GM21619 (cell line): Measurements from ENCODE around the gene NRBF2.
"Not testable (repeated sequence)": the region's sequence is repeated elsewhere in the genome, so short reads cannot be mapped to it uniquely, and the experiment has no call there.

Experiments used
- ATAC-seq: cut with Tn5 transposase; IDR thresholded peaks from one replicate; pipeline ENCODE4 v1.9.1; 2021; ENCODE audit not compliant: unreplicated experiment

The NRBF2 gene

DNA sequence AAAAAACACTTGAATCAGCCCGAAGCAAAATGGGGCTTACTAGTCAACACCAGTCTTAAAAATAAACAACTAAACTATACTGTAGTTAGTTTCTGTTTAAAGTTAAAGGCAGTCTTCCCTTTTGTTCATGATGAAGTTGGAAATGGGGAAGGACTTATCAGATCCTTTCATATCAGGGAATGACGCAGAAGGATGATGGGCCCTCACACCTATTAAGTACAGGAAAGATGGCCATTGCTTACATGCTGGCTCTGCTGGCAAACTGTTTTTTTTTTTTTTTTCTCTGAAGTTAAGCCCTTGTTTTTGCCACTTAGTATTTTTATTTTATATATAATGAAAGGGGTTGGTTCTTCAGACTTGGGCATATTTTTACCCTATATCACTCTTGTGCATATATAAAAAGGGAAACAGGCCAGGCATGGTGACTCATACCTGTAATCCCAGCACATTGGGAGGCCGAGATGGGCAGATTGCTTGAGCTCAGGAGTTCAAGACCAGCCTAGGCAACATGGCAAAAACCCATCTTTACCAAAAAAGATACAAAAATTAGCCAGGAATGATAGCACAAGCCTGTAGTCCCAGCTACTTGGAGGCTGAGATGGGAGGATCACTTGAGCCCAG, 16.6 kb upstream of the NRBF2 start:
- no peak for ATAC-seq

DNA sequence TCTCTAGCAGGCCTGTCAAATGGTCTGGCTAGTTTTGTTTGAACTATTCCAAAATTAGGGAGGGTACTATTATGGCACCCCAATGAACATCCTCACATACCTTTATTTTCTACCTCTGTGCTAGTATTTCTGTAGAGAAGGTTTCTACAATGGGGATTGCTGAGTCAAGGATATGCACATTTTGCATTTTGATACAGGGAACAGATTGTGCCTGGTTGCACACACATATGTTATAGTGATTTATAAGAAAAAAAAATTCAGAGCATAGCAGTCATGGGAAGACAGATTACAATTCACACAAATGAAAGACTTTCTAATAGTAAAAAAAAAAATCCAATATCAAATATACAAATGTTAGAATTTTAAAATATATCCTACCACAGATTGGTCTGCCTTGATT, 14.1 kb upstream of the NRBF2 start:
- no peak for ATAC-seq

DNA sequence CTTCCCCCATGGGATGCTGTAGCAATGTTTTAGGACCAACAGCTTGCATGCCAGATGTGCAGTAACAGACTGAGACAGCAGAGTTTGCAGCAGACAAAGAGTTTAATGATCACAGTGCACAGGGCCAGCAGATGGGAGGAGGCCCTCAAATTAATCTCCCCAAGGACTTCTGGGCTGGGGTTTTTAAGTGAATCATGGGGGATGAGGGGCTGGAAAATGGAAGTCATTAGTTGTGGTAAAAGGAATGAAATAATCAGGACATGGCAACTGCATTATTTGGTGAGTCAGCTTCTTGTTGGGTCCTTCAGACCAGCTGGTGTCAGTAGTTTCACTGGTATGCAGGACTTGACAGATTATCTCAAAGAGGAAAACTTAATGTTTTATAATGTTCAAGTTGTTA, 12.6 kb upstream of the NRBF2 start:
- no peak for ATAC-seq

DNA sequence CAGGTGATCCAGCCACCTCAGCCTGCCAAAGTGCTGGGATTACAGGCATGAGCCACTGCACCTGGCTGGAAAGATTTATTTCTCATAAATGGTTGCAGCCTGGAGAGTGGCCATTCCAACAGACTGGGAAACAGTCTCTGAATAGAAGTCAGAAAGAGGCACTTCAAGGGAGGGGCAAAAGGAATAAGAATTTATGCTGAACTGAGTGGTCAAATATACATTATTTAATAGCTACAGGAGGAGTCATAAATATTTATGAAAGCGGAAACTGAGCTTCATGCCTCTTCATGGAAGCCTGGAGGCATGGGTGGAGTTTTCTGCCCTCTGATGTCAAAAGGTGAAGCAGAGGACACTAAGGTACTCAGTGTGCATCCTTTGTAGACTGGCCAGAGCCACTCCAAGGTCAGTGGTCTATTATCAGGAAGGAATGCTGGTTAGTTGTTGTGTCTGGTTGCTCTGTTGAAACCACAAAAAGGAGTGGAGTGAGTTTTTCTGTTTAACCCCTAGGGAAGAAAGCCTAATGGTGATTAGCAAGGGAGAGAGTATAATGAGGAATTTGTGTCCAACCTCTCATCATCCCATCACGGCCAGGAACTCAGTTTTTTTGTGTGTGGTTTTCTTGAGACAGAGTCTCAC, 9.3 kb upstream of the NRBF2 start:
- no peak for ATAC-seq

DNA sequence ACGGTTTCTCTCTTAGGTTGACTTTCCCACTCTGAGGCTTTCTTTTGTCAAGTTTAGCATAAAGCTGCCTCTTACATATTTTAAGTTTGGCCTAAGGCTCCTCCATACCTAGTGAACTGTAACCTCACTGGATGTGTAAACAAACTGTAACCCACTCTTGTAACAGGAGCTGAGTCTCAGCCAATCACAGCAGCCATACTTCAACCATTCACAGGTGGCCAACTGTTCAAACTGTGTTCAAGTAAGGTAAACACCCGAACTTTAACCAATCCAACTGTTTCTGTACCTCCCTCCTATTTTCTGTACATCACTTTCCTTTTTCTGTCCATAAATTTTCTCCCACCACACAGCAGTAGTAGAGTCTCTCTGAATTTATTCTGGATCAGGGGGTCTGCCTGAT, 7.7 kb upstream of the NRBF2 start:
- no peak for ATAC-seq

DNA sequence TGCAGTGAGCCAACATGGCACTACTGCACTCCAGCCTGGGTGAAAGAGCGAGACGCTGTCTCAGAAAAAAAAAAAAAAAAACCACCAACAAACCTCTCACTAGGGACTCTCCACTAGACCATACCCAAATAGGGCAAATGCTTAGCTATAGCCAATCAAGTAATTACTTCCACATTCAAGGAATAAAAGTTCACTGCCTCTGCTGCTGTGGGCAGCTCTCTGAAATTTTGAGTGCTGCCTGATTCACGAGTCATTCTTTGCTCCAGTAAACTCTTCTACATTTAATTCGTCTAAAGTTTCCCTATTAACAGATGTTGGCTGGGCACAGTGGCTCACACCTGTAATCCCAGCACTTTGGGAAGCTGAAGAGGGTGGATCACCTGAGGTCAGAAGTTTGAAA, 4.7 kb upstream of the NRBF2 start:
- ATAC-seq: no peak

DNA sequence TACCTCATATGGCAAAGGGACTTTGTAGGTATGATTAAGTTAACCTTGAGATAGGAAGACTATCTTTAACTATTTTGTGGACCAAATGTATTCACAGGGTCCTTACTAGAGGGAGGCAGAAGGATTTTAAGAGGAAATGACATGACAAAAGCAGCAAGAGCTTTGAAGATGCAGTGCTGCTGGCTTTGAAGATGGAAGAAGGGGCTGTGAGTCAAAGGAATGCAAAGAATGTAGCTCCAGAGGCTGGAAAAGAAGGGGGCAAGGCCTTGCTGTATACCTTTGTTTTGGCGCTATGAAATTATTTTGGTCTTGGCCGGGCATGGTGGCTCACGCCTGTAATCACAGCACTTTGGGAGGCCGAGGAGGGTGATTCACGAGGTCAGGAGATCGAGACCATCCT, 3.2 kb upstream of the NRBF2 start:
- no peak for ATAC-seq

DNA sequence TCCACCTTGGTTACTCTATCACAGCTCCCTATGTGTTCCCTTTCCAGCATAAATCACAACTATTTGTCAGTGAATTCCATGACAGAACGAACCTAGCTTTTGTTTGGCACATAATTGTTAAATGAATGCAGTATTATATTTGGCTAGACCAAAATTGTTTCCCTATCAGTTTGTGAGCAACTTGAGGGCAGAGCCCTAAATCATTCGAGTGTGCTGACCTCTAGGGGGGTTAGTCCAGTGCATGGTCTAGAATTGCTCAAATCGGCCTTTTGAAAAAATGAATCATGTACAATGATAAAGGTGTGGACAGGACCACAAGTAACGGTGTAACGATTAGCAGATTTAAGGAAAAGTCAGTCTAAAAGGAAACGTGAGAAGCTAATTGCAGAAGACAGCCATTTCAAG, 475 bp upstream of the NRBF2 start:
- ATAC-seq: no peak

DNA sequence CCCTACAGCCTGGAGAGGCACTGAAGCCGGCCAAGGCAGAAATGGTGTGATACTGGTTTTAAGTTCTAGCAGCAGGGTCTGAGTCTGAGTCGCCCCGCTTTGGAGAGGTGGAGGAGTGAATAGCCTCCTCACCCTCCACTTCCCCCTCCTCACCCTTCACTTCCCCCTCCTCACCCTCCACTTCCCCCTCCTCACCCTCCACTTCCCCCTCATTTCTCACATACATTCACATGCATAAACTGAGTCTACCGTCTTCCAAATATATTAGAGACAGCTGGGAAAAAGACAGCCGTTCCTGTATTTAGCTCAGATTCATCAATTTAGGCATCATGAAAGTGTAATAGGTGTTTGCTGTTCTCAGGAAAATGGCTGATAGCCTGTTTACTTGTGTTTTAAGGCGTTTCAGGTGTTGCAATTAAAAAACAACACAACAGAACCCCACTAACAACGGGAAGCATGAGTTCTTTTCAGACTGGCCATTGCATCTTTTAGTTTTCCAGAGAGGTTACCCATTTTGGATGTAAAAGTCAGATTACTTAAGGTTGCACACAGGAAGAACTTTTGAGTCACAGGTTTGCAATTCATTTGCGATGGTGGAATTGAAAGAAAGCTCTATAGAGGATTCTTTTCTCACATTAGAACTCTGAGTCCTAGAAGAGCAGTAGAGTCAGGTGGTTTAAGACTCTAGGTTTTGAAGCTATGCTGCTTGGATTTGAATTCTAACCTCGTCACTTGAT, 861 bp downstream of the NRBF2 start:
- no peak for ATAC-seq

DNA sequence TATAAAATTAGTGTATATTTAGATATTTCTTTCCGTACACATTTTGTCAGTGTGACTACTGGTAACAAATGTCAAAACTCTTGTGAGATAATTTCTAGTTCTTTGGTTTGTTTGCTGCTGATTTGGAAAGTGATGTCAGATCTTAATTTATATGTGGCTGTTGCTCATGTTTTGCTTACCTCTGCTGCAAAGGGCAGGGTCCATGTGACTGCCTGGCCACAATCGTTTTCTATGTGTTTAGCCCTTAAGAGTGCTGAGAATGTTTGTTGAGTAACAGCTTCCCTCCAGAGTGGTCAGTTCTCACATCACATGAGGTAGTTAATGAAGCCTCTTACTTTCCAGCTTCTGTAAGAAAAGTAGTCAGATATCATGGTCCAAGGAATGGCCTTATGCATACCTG, 4.2 kb downstream of the NRBF2 start:
- no peak for ATAC-seq

DNA sequence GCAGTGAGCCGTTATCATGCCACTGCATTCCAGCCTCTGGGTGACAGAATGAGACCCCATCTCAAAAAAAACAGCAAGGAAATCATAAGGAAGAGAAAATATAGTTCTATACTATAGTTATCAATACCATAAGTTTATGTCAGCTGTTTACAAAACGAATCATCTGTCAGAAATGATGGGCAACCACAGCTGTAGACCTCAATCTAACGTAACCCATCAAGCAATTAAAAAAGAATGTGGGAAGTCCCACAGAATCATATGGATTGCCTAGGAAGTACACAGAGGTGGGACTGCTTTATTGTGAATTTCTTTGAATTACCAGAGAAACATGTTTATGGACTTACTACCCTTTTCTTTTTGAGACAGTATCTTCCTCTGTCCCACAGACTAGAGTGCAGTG, 6.9 kb downstream of the NRBF2 start:
- no peak for ATAC-seq

DNA sequence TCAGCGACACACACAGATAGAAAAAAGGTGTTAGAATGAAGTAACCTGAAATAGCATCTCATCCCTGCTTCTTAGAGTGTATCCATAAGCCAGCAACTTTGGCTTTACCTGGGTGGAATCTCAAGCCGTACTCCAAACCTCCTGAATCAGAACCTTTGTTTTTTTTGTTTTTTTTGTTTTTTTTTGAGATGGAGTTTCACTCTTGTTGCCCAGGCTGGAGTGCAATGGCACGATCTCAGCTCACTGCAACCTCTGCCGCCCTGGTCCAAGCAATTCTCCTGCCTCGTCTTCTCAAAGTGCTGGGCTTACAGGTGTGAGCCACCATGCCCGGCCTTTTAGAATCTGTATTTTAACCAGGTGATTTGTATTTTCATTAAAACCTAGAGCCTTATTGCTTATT, 9.0 kb downstream of the NRBF2 start:
- no peak for ATAC-seq

DNA sequence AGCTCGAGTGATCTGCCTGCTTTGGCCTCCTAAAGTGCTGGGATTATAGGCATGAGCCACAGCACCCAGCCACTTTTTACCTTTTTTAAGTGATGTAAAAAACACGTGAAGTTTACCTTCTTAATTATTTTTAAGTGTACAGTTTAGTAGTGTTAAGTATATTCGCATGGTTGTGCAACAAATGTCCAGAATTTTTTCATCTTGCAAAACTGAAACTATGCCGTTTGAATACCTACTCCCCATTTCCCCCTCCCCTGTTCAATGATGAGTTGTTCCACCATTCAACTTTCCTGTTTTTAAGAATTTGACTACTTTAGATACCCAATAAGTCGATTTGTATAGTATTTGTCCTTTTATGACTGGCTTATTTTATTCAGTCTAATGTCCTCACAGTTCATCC, 10.9 kb downstream of the NRBF2 start:
- ATAC-seq: no peak

DNA sequence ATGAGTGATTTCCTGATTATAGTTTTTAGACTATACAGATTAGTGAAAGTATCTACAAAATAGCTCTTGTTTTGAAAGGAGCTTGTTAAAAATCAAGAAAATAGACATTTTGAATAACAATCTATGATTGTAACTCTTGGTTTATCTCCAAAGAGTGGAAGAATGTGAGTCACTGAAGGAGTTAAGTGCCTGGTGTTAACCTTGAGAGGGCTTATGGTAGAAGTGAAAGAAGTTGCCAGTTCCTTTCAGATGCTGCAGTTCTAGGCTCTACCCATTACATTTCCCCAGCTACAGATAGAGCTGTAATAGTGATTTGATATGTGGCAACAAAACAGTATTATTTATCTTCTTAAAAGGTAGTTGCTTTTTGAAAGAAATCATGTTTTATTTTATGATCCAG, 12.7 kb downstream of the NRBF2 start:
- no peak for ATAC-seq

DNA sequence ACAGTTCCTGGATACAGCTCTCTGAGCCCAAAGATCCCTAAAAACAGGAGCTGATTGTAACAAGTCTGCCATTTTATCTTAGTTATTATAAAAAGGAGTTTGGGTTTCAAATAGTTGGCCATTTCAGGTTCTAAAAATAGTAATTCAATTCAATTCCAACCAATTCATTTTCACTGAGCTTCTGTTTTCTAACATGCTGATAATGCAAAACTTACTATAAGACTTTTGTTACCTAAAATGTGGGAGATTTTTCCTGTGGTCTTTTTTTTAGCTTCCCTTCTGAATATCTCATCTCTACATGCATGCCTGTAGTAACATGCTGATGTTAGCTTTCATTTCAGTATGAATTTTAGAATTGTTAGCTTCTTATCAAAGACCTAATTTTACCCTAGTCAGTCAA, 13.4 kb downstream of the NRBF2 start:
- no peak for ATAC-seq

DNA sequence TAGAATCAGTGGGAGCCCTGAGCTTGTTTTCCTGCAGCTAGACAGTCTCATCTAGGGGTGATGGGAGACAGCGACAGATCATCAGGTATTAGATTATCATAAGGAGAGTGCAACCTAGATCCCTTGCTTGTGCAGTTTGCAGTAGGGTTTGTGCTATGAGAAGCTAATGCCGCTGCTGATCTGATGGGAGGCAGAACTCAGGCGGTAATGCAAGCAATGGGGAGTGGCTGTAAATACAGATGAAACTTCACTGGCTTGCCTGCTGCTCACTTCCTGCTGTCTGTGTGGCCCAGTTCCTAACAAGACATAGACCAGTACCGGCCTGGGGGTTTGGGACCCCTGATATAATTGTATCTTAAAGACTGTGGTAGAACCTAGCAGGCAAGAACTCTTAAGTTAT, 17.6 kb downstream of the NRBF2 start:
- ATAC-seq: no peak

DNA sequence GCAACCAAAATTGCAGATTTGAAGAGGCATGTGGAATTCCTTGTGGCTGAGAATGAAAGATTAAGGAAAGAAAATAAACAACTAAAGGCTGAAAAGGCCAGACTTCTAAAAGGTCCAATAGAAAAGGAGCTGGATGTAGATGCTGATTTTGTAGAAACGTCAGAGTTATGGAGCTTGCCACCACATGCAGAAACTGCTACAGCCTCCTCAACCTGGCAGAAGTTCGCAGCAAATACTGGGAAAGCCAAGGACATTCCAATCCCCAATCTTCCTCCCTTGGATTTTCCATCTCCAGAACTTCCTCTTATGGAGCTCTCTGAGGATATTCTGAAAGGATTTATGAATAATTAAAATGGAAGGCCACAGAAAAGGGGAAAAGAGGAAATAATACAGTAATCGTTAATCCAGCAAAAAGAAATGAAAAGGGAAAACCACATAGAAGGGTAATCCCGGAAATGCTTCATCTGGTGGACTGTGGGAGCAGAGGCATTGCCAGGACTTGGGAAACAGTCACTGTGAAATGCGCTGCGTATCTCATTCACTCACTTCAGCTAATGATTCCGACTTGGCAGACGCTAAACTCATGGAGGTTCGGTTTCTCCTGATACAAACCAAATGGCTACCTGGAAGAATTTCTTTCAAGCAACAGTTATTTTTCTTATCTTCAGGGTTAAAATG, 20.9 kb downstream of the NRBF2 start:
- not testable (repeated sequence) for ATAC-seq

DNA sequence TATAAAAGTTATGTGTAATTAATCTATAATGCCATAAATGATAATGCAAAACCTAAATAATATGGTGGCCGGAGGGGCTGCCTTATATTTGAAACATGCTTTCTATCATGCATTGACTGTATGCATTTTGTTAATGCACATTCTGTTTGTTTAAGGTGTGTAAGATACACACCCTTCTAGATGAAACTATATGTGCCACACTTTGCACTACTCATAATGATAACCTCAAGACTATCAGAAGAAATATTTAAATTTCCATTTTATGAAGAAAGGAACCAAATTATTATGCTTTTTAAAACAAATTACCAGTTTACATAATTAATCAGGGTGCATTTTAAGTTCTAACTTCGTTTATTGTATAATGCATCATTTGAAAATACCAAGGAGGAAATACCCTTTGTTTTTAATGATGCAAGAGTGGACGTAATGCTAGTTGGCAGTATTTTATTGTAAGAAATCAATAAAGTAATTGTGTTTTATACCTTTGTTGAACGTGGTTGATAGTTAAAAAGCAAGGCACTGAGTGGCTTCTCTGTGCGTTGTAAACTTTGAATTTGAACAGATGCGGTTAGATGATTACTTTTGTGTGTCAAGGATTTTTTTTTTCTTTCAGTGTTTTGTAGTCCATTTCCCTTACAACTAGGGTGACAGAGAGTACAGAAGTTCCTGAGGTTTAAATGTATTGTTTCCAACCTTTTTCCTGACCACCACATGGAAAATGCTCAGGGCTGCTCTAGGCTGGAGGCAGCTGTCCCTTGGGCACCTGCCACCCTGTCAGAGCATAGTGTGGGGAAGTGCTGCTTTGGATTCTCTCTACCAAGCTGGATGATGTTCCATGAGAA, 21.6 kb downstream of the NRBF2 start:
- ATAC-seq: no peak

DNA sequence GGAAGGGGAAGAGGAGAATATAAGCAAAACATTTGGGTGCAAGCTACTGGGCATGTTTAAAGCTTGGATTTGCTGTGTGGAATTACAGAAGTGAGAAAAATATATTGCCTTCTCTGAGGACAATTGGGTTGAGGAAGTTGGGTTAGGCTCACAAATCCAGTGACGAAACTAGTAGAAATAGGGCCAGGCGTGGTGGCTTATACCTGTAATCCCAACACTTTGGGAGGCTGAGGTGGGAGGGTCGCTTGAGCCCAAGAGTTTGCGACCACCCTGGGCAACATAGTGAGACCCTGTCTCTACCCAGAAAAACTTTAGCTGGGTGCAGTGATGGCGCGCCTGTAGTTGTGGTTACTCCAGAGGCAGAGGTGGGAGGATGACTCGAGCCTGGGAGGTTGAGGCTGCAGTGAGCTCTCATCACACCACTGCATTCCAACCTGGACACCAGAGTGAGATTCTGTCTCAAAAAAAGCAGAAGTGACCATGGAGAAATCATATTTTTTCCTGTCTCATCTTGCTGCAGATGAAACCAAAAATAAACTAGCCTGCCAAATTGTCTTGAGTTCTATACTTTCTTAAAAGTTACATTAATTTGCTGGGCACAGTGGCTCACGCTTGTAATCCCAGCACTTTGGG, 22.4 kb downstream of the NRBF2 start:
- ATAC-seq: no peak

DNA sequence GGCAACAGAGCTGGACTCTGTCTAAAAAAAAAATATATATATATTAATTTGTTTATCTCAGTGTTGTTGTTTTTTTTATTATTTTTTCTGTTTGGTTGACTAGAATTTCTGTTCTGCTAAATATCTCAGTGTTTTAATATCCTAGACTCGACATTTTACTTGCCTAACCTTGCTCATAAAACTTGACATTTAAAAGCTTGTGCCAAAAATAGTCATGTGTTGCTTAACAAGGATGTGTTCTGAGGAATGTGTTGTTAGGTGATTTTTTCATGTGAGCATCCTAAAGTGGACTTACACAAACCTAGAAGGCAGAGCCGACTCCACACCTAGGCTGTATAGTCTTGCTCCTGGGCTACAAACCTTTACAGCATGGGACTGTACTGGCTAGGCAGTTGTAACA, 23.1 kb downstream of the NRBF2 start:
- no peak for ATAC-seq
